Measurements from ENCODE around the gene DEPP1. TPM values are rescaled to one million over a fixed set of nuclear protein-coding genes. Genes with fewer than 3 reads are reported as not detected.

Gene DEPP1
- total and polyA plus RNA-seq, 7 experiments from 2014 or later = 0.24 to 4.0 (median 0.54) TPM; not detected in 1

- Mint-ChIP-seq H3K4me3 (peak overlapping the region in 3 of 10 donors; percentile 29 to 60 (median 57)), H3K27ac (peak overlapping the region in 2 of 9 donors; percentile 24 to 77)
Measured at GRCh38 chr10:44976352-44977198, 2.0 kb downstream of the DEPP1 start.

GRCh38 chr10:44975431-44976331, 2.9 kb downstream of the DEPP1 start:
- Histone ChIP-seq H3K27me3 (ENCODE audit: control insufficient read depth in 2 of 2, insufficient read depth in 2 of 2, low read length in 2 of 2) (no peaks in the 10 kb centered on the region), H3K36me3 (ENCODE audit: control insufficient read depth in 2 of 3, insufficient read depth in 3 of 3, low read length in 3 of 3) (no peaks in the 10 kb centered on the region), H3K4me1 (ENCODE audit: control insufficient read depth in 2 of 2, insufficient read depth in 2 of 2, low read length in 2 of 2) (peaks cover 10 to 11% of the 10 kb centered on the region in 2 donors), H3K9me3 (ENCODE audit: control insufficient read depth in 2 of 3, low read length in 3 of 3) (no peaks in the 10 kb centered on the region), H3K4me3 (ENCODE audit: low read length) (no peak overlapping the region), H3K27ac (ENCODE audit: low read depth, low read length) (no peak overlapping the region)
- peak overlapping the region in 8 of 10 donors; percentile 29 to 63 (median 44) for H3K4me3 Mint-ChIP-seq
- ATAC-seq = no peak
- H3K4me1 Mint-ChIP-seq = peaks cover 0 to 42% (median 22%) of the 10 kb centered on the region in 7 donors
- no peaks in the 10 kb centered on the region for H3K9me3 Mint-ChIP-seq
- H3K36me3 Mint-ChIP-seq = no peaks in the 10 kb centered on the region
- intact Hi-C loops (cut with micrococcal nuclease) = loop anchor here (1.0 to 2.0 kb wide), 4 partner anchors 16 to 96 kb away; partner anchors contain the start of genes RASSF4 (in 1 of the 2) and ZNF22 (in 1 of the 2)
- POLR2A ChIA-PET = no interaction called here
- no peak for DNase-seq
- peak overlapping the region in 1 of 9 donors; percentile 74 for H3K27ac Mint-ChIP-seq
- CTCF ChIA-PET = interaction anchor here (2.9 kb wide), 1 partner anchor 42 kb away, joined by 24 read pairs; no protein-coding TSS in a partner anchor
- H3K27me3 Mint-ChIP-seq = no peaks in the 10 kb centered on the region

More at GRCh38 chr10:44976352-44977198, 2.0 kb downstream of the DEPP1 start:
- CTCF ChIA-PET = interaction anchor here (2.9 kb wide), 1 partner anchor 43 kb away, joined by 24 read pairs; no protein-coding TSS in a partner anchor
- H3K36me3 Mint-ChIP-seq = no peaks in the 10 kb centered on the region
- intact Hi-C loops (cut with micrococcal nuclease) = no loop called here
- ATAC-seq (no peak), DNase-seq (no peak)
- Histone ChIP-seq H3K9me3 (ENCODE audit: control insufficient read depth in 2 of 3, low read length in 3 of 3) (no peaks in the 10 kb centered on the region), H3K27ac (ENCODE audit: low read depth, low read length) (no peak overlapping the region), H3K4me3 (ENCODE audit: low read length) (no peak overlapping the region), H3K4me1 (ENCODE audit: control insufficient read depth in 2 of 2, insufficient read depth in 2 of 2, low read length in 2 of 2) (peaks cover 10 to 11% of the 10 kb centered on the region in 2 donors), H3K27me3 (ENCODE audit: control insufficient read depth in 2 of 2, insufficient read depth in 2 of 2, low read length in 2 of 2) (no peaks in the 10 kb centered on the region), H3K36me3 (ENCODE audit: control insufficient read depth in 2 of 3, insufficient read depth in 3 of 3, low read length in 3 of 3) (no peaks in the 10 kb centered on the region)
- peaks cover 0 to 51% (median 22%) of the 10 kb centered on the region in 7 donors for H3K4me1 Mint-ChIP-seq
- POLR2A ChIA-PET = no interaction called here
- no peaks in the 10 kb centered on the region for H3K9me3 Mint-ChIP-seq
- no peaks in the 10 kb centered on the region for H3K27me3 Mint-ChIP-seq

GRCh38 chr10:44974628-44975430, 3.8 kb downstream of the DEPP1 start:
- Histone ChIP-seq H3K4me3 (ENCODE audit: low read length) (peak overlapping the region; percentile 52), H3K27me3 (ENCODE audit: control insufficient read depth in 2 of 2, insufficient read depth in 2 of 2, low read length in 2 of 2) (no peaks in the 10 kb centered on the region), H3K36me3 (ENCODE audit: control insufficient read depth in 2 of 3, insufficient read depth in 3 of 3, low read length in 3 of 3) (no peaks in the 10 kb centered on the region), H3K27ac (ENCODE audit: low read depth, low read length) (no peak overlapping the region), H3K4me1 (ENCODE audit: control insufficient read depth in 2 of 2, insufficient read depth in 2 of 2, low read length in 2 of 2) (peaks cover 10 to 11% of the 10 kb centered on the region in 2 donors), H3K9me3 (ENCODE audit: control insufficient read depth in 2 of 3, low read length in 3 of 3) (no peaks in the 10 kb centered on the region)
- Mint-ChIP-seq H3K9me3 (no peaks in the 10 kb centered on the region), H3K36me3 (no peaks in the 10 kb centered on the region), H3K27ac (peak overlapping the region in 5 of 9 donors; percentile 4 to 83 (median 31)), H3K27me3 (no peaks in the 10 kb centered on the region), H3K4me1 (peaks cover 0 to 39% (median 22%) of the 10 kb centered on the region in 7 donors), H3K4me3 (peak overlapping the region; percentile 63 to 81 (median 72))
- POLR2A ChIA-PET = no interaction called here
- CTCF ChIA-PET = interaction anchor here (1.8 to 2.9 kb wide), 3 partner anchors 12 to 43 kb away, joined by 4 to 24 read pairs (median 21); no protein-coding TSS in a partner anchor
- intact Hi-C loops (cut with micrococcal nuclease) = loop anchor here (1.0 to 5.0 kb wide), 5 partner anchors 16 to 1303 kb away; partner anchors contain the start of genes RASSF4 (in 2 of the 2) and ZNF22 (in 1 of the 2)
- DNase-seq (peak; percentile 26 to 83 (median 68)), ATAC-seq (peak; percentile 93)

GRCh38 chr10:44974082-44974627, 4.5 kb downstream of the DEPP1 start:
- peaks cover under 1 to 37% (median 22%) of the 10 kb centered on the region in 7 donors for H3K4me1 Mint-ChIP-seq
- DNase-seq = no peak
- H3K9me3 Mint-ChIP-seq = no peaks in the 10 kb centered on the region
- H3K9me3 ChIP-seq (ENCODE audit: control insufficient read depth in 2 of 3, low read length in 3 of 3) = no peaks in the 10 kb centered on the region
- H3K27ac Mint-ChIP-seq = peak overlapping the region in 3 of 9 donors; percentile 28 to 83 (median 53)
- ChIA-PET CTCF (interaction anchor here (1.8 to 2.5 kb wide), 2 partner anchors 11 to 42 kb away, joined by 4 to 21 read pairs; no protein-coding TSS in a partner anchor), POLR2A (no interaction called here)
- H3K27ac ChIP-seq (ENCODE audit: low read depth, low read length) = no peak overlapping the region
- peak overlapping the region; percentile 52 for H3K4me3 ChIP-seq (ENCODE audit: low read length)
- no peaks in the 10 kb centered on the region for H3K36me3 ChIP-seq (ENCODE audit: control insufficient read depth in 2 of 3, insufficient read depth in 3 of 3, low read length in 3 of 3)
- ATAC-seq = no peak
- intact Hi-C loops (cut with micrococcal nuclease) = loop anchor here (1.0 to 5.0 kb wide), 3 partner anchors 15 to 1302 kb away; partner anchors contain the start of genes RASSF4 (in 1 of the 2) and ZNF22 (in 1 of the 2)
- H3K36me3 Mint-ChIP-seq = no peaks in the 10 kb centered on the region
- no peaks in the 10 kb centered on the region for H3K27me3 ChIP-seq (ENCODE audit: control insufficient read depth in 2 of 2, insufficient read depth in 2 of 2, low read length in 2 of 2)
- H3K27me3 Mint-ChIP-seq = no peaks in the 10 kb centered on the region
- H3K4me1 ChIP-seq (ENCODE audit: control insufficient read depth in 2 of 2, insufficient read depth in 2 of 2, low read length in 2 of 2) = peaks cover 10 to 14% of the 10 kb centered on the region in 2 donors
- H3K4me3 Mint-ChIP-seq = peak overlapping the region in 9 of 10 donors; percentile 63 to 81 (median 72)

- Mint-ChIP-seq H3K27ac (peak overlapping the region in 1 of 9 donors; percentile 83), H3K9me3 (peaks cover 0 to 2% (median 0%) of the 10 kb centered on the region in 11 donors), H3K36me3 (peaks cover 0 to 3% (median 0%) of the 10 kb centered on the region in 5 donors), H3K4me3 (peak overlapping the region in 1 of 10 donors; percentile 72), H3K4me1 (peaks cover 7 to 37% (median 25%) of the 10 kb centered on the region in 7 donors), H3K27me3 (no peaks in the 10 kb centered on the region)
- no peak overlapping the region for H3K27ac ChIP-seq (ENCODE audit: low read depth, low read length)
- ATAC-seq (no peak), DNase-seq (no peak)
- ChIA-PET POLR2A (interaction anchor here (1.2 kb wide), 1 partner anchor 14 kb away, joined by 4 read pairs; the partner anchor contains the start of gene RASSF4), CTCF (interaction anchor here (0.5 to 2.5 kb wide), 4 partner anchors 10 to 105 kb away, joined by 3 to 21 read pairs (median 4); no protein-coding TSS in a partner anchor)
- no peaks in the 10 kb centered on the region for H3K9me3 ChIP-seq (ENCODE audit: control insufficient read depth in 2 of 3, low read length in 3 of 3)
- H3K4me1 ChIP-seq (ENCODE audit: control insufficient read depth in 2 of 2, insufficient read depth in 2 of 2, low read length in 2 of 2) = peaks cover 11 to 21% of the 10 kb centered on the region in 2 donors
- no peak overlapping the region for H3K4me3 ChIP-seq (ENCODE audit: low read length)
- no peaks in the 10 kb centered on the region for H3K36me3 ChIP-seq (ENCODE audit: control insufficient read depth in 2 of 3, insufficient read depth in 3 of 3, low read length in 3 of 3)
- intact Hi-C loops (cut with micrococcal nuclease) = loop anchor here (1.0 to 5.0 kb wide), 3 partner anchors 14 to 1301 kb away; partner anchors contain the start of genes RASSF4 (in 1 of the 2) and ZNF22 (in 1 of the 2)
- H3K27me3 ChIP-seq (ENCODE audit: control insufficient read depth in 2 of 2, insufficient read depth in 2 of 2, low read length in 2 of 2) = no peaks in the 10 kb centered on the region
Measured at GRCh38 chr10:44973323-44974081, 5.1 kb downstream of the DEPP1 start.
